Bronchial epithelial cell (primary cell): Measurements from ENCODE around the gene CCSER1. TPM values are rescaled to one million over a fixed set of nuclear protein-coding genes. Genes with fewer than 3 reads are reported as not detected.

Experiments
- DNase-seq: peaks from one replicate; pipeline ENCODE4 v3.0.0-alpha.2; 2010; ENCODE audit warnings: low read depth
- FAIRE-seq: peaks from 2 replicates; lab custom pipeline; 2011; peaks lifted over from hg19 to GRCh38; lab: Jason Lieb, UNC
- H3K27me3 ChIP-seq: 2 replicates; pipeline ENCODE4 v1.5.1; 2011; ENCODE audit warnings: low read length; ENCODE audit not compliant: control insufficient read depth, insufficient read depth
- H3K36me3 ChIP-seq: 2 replicates; pipeline ENCODE4 v1.5.1; 2011; ENCODE audit warnings: low read length; ENCODE audit not compliant: control insufficient read depth, insufficient read depth
- H3K4me3 ChIP-seq: 2 replicates; pipeline ENCODE4 v1.5.1; 2011; ENCODE audit warnings: mild to moderate bottlenecking, low read depth, low read length, control low read depth
- CTCF ChIP-seq: IDR thresholded peaks from 2 replicates; pipeline ENCODE4 v1.5.1; 2011; ENCODE audit warnings: mild to moderate bottlenecking, moderate library complexity, low read length, control low read depth, inconsistent platforms; ENCODE audit not compliant: insufficient read depth, severe bottlenecking
- total RNA-seq: library from RNA; depleted of rRNA; stranded (reverse); fragments of >200 nt; gene quantifications from 2 replicates; pipeline ENCODE4 v1.2.1, GENCODE V29; 2014

Gene CCSER1
- total RNA-seq, 1 donor from 2014 or later = 6.6 TPM

- Histone ChIP-seq H3K27me3 (no peaks in the 10 kb centered on the region), H3K36me3 (no peaks in the 10 kb centered on the region), H3K4me3 (no peak overlapping the region)
- peak; percentile 37 for DNase-seq
- no peak for FAIRE-seq
- TF ChIP-seq CTCF = no peak
Measured at GRCh38 chr4:91064157-91064853, 937.1 kb downstream of the CCSER1 start.

- Histone ChIP-seq H3K36me3 (no peaks in the 10 kb centered on the region), H3K27me3 (no peaks in the 10 kb centered on the region), H3K4me3 (no peak overlapping the region)
- TF ChIP-seq CTCF = no peak
- DNase-seq (no peak), FAIRE-seq (no peak)
Measured at GRCh38 chr4:91065117-91065516, 937.9 kb downstream of the CCSER1 start.

DNA sequence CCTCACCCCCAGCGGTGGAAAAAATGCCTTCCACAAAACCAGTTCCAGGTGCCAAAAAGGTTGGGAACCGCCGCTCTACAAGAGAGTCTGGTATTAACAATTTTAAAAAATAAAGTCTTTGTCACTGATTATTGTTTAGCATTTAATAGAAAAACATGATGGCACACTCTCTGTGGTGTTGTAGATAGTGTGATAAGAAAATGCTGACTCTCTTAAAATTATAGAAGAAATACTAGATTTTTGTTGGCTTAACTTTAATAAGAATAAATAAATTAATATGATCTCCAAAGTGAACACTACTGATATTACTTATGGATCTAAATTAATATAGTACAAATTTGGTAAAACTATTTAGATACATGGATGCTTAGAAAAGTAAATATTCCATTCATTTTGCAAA lies 943.5 kb downstream of the CCSER1 start:
- FAIRE-seq (no peak), DNase-seq (no peak)
- no peak for TF ChIP-seq CTCF
- Histone ChIP-seq H3K4me3 (no peak overlapping the region), H3K27me3 (no peaks in the 10 kb centered on the region), H3K36me3 (no peaks in the 10 kb centered on the region)

- FAIRE-seq (no peak), DNase-seq (no peak)
- Histone ChIP-seq H3K4me3 (no peak overlapping the region), H3K36me3 (no peaks in the 10 kb centered on the region), H3K27me3 (no peaks in the 10 kb centered on the region)
- TF ChIP-seq CTCF = no peak
Measured at GRCh38 chr4:91076147-91076546, 949.0 kb downstream of the CCSER1 start.

DNA sequence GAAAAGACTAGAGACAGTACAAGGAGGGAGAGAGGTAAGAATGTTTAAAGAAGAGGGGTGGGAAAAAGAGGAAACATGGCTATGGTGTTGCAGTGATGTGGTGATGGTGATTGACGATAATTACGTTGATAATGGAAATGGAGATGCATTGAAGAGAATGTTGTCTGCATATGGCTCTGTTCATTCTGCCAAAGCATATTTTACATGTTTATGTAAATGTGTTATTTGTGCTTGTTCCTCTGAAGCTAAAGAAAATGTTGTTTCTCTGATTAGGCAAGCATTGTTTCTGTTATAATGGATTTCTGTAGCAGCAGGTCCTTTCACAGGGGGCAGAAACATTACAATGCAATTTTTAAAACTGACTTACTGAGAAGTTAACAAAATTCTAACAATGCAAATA lies 958.8 kb downstream of the CCSER1 start:
- FAIRE-seq (no peak), DNase-seq (no peak)
- no peak for TF ChIP-seq CTCF
- H3K36me3 ChIP-seq = no peaks in the 10 kb centered on the region
- H3K4me3 ChIP-seq = no peak overlapping the region
- H3K27me3 ChIP-seq = no peaks in the 10 kb centered on the region

GRCh38 chr4:91087743-91088142 lies 960.5 kb downstream of the CCSER1 start:
- Histone ChIP-seq H3K27me3 (no peaks in the 10 kb centered on the region), H3K4me3 (no peak overlapping the region), H3K36me3 (no peaks in the 10 kb centered on the region)
- peak; percentile 32 for DNase-seq
- TF ChIP-seq CTCF = no peak
- FAIRE-seq = no peak
